ENCODE data around the gene RAB12.

RAB12 gene

GRCh38 chr18:8684577-8684976 is 75.3 kb downstream of the RAB12 start:
- no peak for TF ChIP-seq BACH2 (CRISPR knock-in tag; IDR thresholded peaks at IDR 0.05; ENCODE audit: borderline replicate concordance)
- no peak for TF ChIP-seq RARB (CRISPR knock-in tag; IDR thresholded peaks at IDR 0.05)
- no peak for TF ChIP-seq CSRNP3 (CRISPR knock-in tag; IDR thresholded peaks at IDR 0.05)
- TF ChIP-seq ZFP30 (CRISPR knock-in tag; IDR thresholded peaks at IDR 0.05), result no peak
- TF ChIP-seq ARNTL (CRISPR knock-in tag; IDR thresholded peaks at IDR 0.05; ENCODE audit: borderline replicate concordance, low read depth), result no peak
- TF ChIP-seq TOX (CRISPR knock-in tag; IDR thresholded peaks at IDR 0.05; ENCODE audit: borderline replicate concordance), result no peak
- no peak for TF ChIP-seq GLIS3 (CRISPR knock-in tag; IDR thresholded peaks at IDR 0.05)
- TF ChIP-seq ZNF70 (CRISPR knock-in tag; IDR thresholded peaks at IDR 0.05), result no peak
- no peak for TF ChIP-seq TSHZ2 (CRISPR knock-in tag; IDR thresholded peaks at IDR 0.05)
- no peak for TF ChIP-seq ZFP3 (CRISPR knock-in tag; IDR thresholded peaks at IDR 0.05)
- TF ChIP-seq ISL1 (CRISPR knock-in tag; IDR thresholded peaks at IDR 0.05), result no peak
- no peak for TF ChIP-seq OSR1 (CRISPR knock-in tag; IDR thresholded peaks at IDR 0.05)
- no peak for TF ChIP-seq ZNF565 (CRISPR knock-in tag; conservative IDR thresholded peaks at IDR 0.05; ENCODE audit: low read depth)
- TF ChIP-seq SNAI2 (CRISPR knock-in tag; IDR thresholded peaks at IDR 0.05), result no peak
- TF ChIP-seq PATZ1 (CRISPR knock-in tag; IDR thresholded peaks at IDR 0.05; ENCODE audit: borderline replicate concordance), result no peak
- no peak for TF ChIP-seq ESRRG (CRISPR knock-in tag; IDR thresholded peaks at IDR 0.05)
- ATAC-seq, result no peak

GRCh38 chr18:8685141-8685913 is 76.1 kb downstream of the RAB12 start:
- TF ChIP-seq ARNTL (CRISPR knock-in tag; IDR thresholded peaks at IDR 0.05; ENCODE audit: borderline replicate concordance, low read depth) (no peak), SNAI2 (CRISPR knock-in tag; IDR thresholded peaks at IDR 0.05) (no peak), ZFP3 (CRISPR knock-in tag; IDR thresholded peaks at IDR 0.05) (no peak), ZC3H10 (CRISPR knock-in tag; IDR thresholded peaks at IDR 0.05) (no peak), TOX (CRISPR knock-in tag; IDR thresholded peaks at IDR 0.05; ENCODE audit: borderline replicate concordance) (no peak), CSRNP3 (CRISPR knock-in tag; IDR thresholded peaks at IDR 0.05) (no peak), BACH2 (CRISPR knock-in tag; IDR thresholded peaks at IDR 0.05; ENCODE audit: borderline replicate concordance) (no peak), TSHZ2 (CRISPR knock-in tag; IDR thresholded peaks at IDR 0.05) (no peak), ZNF70 (CRISPR knock-in tag; IDR thresholded peaks at IDR 0.05) (no peak), PATZ1 (CRISPR knock-in tag; IDR thresholded peaks at IDR 0.05; ENCODE audit: borderline replicate concordance) (no peak), ISL1 (CRISPR knock-in tag; IDR thresholded peaks at IDR 0.05) (no peak), RARB (CRISPR knock-in tag; IDR thresholded peaks at IDR 0.05) (no peak), POU6F1 (CRISPR knock-in tag; IDR thresholded peaks at IDR 0.05; ENCODE audit: borderline replicate concordance, low read depth) (no peak), CREB5 (CRISPR knock-in tag; IDR thresholded peaks at IDR 0.05; ENCODE audit: low read depth) (no peak)
- ATAC-seq, result no peak

Measured in SK-N-SH treated with all-trans-retinoic acid at 6 μM for 48 hours (cell line).